Omental fat pad (tissue), 4 donors: ENCODE results near the gene DOCK6. TPM values are rescaled to one million over a fixed set of nuclear protein-coding genes. Genes with fewer than 3 reads are reported as not detected.

Experiments
- ATAC-seq: fragments of 150-250 bp; one replicate; pipeline ENCODE4 v1.9.1; 2016; ENCODE audit warnings: mild to moderate bottlenecking, moderate library complexity; ENCODE audit not compliant: low FRiP score
- DNase-seq: peaks from one replicate; pipeline ENCODE4 v3.0.0-alpha.2; 2019; ENCODE audit warnings: low spot score
- total RNA-seq, 4 donors: library from RNA; depleted of rRNA; stranded (reverse); fragments of >200 nt; gene quantifications; one replicate each; pipeline ENCODE4 v1.1.0, GENCODE V29; 2016
- TF ChIP-seq, protein P1 (sequence below), 3 donors: fragments of 450-650 bp; IDR thresholded peaks; one replicate each; pipeline ENCODE4 v1.5.1; 2016 to 2017; ENCODE audit warnings: antibody characterized with exemption in 3 of 3, mild to moderate bottlenecking in 3 of 3, moderate library complexity in 2 of 3

DOCK6 gene
- total RNA-seq, 4 donors from 2014 or later: 17.1 to 109 (median 41.4) TPM

DNA sequence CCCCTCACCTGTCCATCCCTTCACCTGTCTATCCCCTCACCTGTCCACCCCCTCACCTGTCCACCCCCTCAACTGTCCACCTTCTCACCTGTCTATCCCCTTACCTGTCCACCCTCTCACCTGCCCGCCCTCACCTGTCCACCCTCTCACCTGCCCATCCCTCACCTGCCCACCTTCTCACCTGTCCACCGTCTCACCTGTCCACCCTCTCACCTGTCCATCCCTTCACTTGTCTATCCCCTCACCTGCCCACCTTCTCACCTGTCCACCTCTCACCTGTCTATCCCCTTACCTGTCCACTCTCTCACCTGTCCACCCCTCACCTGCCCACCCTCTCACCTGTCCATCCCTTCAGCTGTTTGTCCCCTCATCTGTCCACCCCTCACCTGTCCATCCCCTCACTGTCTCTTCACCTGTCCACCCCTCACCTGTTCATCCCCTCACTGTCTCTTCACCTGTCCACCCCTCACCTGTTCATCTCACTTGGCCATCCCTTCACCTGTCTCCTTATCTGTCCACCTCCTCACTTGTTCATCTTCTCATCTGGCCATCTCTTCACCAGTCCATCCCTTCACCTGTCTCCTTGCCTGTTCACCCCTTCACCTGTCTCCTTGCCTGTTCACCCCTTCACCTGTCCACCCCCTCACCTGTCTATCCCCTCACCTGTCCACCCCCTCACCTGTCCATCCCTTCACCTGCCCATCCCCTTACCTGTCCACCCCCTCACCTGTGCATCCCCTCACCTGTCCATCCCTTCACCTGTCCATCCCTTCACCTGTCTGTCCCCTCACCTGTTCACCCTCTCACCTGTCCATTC lies 52.3 kb downstream of the DOCK6 start:
- TF ChIP-seq, protein P1, sequence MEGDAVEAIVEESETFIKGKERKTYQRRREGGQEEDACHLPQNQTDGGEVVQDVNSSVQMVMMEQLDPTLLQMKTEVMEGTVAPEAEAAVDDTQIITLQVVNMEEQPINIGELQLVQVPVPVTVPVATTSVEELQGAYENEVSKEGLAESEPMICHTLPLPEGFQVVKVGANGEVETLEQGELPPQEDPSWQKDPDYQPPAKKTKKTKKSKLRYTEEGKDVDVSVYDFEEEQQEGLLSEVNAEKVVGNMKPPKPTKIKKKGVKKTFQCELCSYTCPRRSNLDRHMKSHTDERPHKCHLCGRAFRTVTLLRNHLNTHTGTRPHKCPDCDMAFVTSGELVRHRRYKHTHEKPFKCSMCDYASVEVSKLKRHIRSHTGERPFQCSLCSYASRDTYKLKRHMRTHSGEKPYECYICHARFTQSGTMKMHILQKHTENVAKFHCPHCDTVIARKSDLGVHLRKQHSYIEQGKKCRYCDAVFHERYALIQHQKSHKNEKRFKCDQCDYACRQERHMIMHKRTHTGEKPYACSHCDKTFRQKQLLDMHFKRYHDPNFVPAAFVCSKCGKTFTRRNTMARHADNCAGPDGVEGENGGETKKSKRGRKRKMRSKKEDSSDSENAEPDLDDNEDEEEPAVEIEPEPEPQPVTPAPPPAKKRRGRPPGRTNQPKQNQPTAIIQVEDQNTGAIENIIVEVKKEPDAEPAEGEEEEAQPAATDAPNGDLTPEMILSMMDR (IDR thresholded peaks at IDR 0.05): no peak
- ATAC-seq: no peak
- DNase-seq: no peak

GRCh38 chr19:11208561-11209471 lies 53.5 kb downstream of the DOCK6 start:
- TF ChIP-seq, protein P1 (IDR thresholded peaks at IDR 0.05): no peak
- ATAC-seq (peak; percentile 19), DNase-seq (no peak)

DNA sequence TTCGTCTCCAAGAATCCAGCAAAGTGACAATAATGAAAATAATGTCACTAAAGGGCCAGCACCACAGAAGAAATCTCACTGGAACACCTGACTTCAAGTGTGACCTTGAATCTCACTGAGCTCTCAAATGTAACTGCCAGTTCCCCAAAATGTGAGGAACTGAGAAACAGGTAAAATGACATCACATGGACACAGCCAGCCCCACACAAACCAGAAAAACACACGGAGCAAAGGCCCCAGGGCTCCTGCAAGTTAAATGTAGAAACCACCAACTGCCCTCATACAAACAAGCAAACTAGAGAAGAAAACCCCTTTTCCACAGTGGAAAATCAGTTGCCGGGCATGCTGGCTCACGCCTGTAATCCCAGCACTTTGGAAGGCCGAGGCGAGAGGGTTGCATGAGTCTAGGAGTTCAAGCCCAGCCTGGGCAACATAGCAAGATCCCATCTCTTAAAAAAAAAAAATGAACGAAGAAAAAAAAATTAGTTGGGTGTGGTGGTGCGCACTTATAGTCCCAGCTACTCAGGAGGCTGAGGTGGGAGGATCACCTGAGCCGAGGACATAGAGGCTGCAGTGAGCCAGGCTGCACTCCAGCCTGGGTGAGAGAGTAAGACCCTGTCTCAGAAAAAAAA lies 56.3 kb downstream of the DOCK6 start:
- no peak for DNase-seq
- no peak for ATAC-seq
- TF ChIP-seq, protein P1 (IDR thresholded peaks at IDR 0.05): no peak

- ATAC-seq (no peak), DNase-seq (no peak)
- TF ChIP-seq, protein P1 (IDR thresholded peaks at IDR 0.05): no peak
Observed at GRCh38 chr19:11204943-11205349, 57.4 kb downstream of the DOCK6 start.

- ATAC-seq: no peak
- DNase-seq: no peak
- TF ChIP-seq, protein P1 (IDR thresholded peaks at IDR 0.05): no peak
Observed at GRCh38 chr19:11204076-11204602, 58.2 kb downstream of the DOCK6 start.

DNA sequence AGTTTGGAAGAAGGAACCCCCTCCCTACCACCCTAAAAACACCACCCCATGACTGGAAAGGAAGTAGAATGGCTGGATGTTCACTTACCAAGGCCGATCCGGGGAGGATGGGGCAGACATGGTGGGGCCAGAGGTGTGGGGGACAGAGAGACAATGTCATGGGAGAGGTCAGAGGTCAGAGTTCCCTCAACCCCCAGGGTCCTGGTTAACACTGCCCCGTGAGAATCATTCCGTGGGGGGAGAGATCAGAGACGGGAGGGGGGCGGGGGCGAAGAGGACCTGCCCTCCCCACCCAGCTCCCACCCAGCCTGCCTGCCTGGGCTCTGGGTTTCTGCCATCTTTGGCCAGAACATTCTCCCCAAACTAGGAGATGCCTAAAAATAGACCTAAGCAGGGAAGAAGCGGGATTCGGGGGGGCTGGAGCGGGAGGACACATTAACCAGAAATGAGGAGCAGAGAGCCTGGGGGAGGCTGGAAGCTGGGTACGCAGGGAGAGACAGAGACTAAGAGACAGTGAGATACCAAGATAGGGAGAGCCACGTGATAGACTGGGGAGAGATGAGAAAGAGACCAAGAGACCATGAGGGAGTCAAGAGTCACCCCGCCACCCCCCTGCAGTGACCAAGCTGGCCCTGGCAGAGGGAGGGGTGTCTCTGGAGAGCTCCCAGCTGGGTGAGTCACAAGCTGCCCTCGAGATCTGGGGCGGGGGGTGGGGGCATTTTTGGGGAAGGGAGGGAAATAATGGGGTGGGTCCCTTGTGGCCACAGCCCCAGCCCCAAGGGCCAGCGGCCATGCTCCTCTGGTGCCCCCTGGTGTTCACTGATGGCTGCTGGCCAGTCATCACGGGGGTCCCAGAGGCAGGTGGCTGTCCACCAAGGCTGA lies 58.9 kb downstream of the DOCK6 start:
- ATAC-seq (peak; percentile 86), DNase-seq (peak; percentile 63)
- TF ChIP-seq, protein P1 (IDR thresholded peaks at IDR 0.05): peak in 1 of 3 donors; percentile 51
